Subcutaneous adipose tissue (tissue), 4 donors: Measurements from ENCODE around the gene DBT. TPM values are rescaled to one million over a fixed set of nuclear protein-coding genes. Genes with fewer than 3 reads are reported as not detected.

ENCODE experiments used
- total RNA-seq, 4 donors: library from RNA; depleted of rRNA; stranded (reverse); fragments of >200 nt; gene quantifications; one replicate each; pipeline ENCODE4 v1.1.0, GENCODE V29; 2016
- TF ChIP-seq, protein P1 (sequence below): fragments of 450-650 bp; IDR thresholded peaks from one replicate; pipeline ENCODE4 v1.5.1; 2016; ENCODE audit warnings: low read depth, mild to moderate bottlenecking, control low read depth, antibody characterized with exemption, moderate library complexity

DBT gene
- total RNA-seq, 4 donors from 2014 or later = 8.2 to 11.7 (median 9.5) TPM

DNA sequence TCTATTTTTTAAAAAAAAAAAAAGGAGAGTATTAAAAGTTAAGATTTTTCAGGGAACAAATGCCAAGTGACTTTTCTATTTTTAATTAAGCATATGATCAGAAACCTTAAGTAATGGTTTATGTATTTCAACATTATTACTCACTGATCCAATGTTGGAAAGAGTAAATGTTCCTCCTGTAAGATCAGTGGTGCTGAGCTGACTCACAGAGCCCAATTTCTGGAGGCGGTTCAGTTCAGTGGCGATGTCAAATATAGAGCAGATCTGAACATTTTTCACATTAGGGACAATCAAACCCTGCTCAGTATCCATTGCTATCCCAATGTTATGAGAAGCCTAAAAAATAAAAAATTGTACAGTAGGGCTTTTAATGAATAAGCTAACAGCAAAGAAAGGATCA lies 43.3 kb downstream of the DBT start:
- TF ChIP-seq, protein P1, sequence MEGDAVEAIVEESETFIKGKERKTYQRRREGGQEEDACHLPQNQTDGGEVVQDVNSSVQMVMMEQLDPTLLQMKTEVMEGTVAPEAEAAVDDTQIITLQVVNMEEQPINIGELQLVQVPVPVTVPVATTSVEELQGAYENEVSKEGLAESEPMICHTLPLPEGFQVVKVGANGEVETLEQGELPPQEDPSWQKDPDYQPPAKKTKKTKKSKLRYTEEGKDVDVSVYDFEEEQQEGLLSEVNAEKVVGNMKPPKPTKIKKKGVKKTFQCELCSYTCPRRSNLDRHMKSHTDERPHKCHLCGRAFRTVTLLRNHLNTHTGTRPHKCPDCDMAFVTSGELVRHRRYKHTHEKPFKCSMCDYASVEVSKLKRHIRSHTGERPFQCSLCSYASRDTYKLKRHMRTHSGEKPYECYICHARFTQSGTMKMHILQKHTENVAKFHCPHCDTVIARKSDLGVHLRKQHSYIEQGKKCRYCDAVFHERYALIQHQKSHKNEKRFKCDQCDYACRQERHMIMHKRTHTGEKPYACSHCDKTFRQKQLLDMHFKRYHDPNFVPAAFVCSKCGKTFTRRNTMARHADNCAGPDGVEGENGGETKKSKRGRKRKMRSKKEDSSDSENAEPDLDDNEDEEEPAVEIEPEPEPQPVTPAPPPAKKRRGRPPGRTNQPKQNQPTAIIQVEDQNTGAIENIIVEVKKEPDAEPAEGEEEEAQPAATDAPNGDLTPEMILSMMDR = no peak

DNA sequence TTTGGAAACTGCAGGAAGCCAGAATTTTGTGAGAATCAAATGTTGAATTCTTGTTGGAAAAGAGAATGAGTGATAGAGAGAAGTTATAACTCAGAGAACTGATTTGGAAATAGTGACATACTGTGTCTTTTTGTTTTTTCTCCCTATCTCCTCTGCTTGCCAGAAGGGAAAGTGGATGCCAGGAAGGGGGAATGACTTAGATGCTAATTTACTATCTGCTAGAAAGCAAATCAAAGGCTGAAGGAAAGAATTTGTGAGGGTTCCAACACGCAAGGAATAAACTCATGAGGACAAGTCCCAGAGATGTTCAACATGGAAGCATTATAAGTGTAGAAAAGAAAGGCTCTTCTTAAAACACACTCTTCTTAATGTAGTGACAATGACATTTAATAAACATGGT lies 51.0 kb downstream of the DBT start:
- TF ChIP-seq, protein P1 = no peak

DNA sequence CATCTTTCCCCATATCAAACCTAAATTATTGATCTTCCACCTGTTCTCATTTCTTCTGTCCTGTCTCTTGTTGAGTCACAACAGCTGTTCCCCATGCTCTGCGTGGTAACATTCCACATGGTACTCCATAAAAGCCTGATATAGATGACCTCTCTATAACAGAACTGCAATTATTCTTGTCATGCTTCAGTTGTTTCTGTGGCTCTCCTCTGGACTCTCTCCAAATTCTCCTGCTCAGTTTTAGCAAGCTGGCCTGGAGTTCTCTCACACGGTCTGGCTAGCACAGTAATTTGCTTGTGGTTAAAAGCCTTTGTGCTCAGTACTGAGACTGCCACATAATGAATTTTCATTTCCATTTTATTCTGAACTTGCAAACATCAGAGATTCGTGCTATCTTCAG lies 61.0 kb downstream of the DBT start:
- TF ChIP-seq, protein P1 = no peak

DNA sequence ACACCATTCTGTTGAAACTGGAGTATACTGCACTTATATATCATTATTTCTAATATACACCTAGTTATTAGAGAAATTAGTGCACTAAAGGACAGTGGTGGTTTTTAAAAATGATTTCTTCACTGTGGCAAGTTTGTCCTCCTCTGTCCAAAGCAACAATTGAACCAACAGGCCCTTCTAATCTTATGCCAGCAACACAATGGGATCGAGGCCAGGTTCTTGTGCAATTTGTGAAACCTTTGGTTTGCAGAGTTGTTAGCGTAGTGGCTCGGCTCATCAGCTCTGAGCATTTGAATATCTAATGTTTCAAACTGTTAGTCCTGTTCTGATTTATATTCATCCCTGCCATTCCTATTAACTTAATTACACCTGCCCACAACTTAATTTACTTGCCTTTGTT lies 61.7 kb downstream of the DBT start:
- TF ChIP-seq, protein P1 = no peak

DNA sequence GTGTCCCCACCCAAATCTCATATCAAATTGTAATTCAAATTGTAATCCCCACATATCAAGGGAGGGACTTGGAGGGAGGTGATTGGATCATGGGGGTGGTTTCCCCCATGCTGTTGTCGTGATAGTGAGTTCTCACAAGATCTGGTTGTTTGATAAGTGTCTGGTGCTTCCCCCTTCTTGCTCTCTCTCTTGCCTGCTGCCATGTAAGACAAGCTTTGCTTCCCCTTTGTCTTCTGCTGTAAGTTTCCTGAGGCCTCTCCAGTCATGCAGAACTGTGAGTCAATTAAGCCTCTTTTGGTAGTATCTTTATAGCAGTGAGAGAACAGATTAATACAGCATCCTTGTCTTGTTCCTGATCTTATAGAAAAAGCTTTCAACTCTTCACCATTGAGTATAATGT lies 65.1 kb downstream of the DBT start:
- TF ChIP-seq, protein P1 = no peak

DNA sequence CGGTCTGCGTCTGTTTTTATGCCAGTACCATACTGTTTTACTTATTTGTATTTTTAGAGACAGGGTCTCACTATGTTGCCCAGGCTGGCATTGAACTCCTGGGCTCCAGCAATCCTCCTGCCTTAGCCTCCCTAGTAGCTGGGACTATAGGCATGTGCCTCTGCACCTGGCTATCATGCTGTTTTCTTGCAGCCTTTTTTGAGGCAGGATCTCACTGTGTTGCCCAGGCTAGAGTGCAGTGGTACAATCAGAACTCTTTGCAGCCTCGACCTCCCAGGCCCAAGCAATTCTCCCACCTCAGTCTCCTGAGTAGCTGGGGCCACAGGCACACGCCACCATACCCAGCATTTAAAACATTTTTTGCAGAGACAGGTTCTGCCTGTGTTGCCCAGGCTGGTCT lies 66.3 kb downstream of the DBT start:
- TF ChIP-seq, protein P1 = no peak

DNA sequence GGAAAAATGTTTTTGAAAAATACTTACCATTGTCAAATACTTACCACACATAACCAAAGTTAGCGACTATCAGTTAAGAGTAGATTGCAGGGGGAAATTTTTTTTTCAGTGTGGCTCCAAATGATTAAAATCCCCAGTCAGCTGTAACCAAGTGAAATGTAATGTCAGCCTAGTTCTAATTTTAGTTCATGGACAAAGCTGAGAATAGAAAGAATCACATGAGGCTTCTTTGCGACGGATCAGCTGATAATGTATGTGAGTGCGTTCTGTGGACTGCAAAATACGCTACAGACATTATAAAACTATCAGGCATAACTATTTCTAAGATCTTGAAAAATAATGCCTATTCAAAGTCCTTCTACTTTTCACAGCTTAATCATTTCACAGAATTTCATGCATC lies 71.5 kb downstream of the DBT start, which contains the start of gene LRRC39:
Gene LRRC39, minus strand, starts transcription at position 166 of the 400 bp plus-strand sequence. CDS start 9,740 bp downstream, outside the sequence.
- TF ChIP-seq, protein P1 = no peak
